GM12875 (cell line): ENCODE data around the gene ZNF296.

Experiments used
- H3K4me3 ChIP-seq: one replicate; pipeline ENCODE4 v1.5.1; 2011; ENCODE audit warnings: low read depth, low read length, control low read depth
- TF ChIP-seq, protein P1 (sequence below): IDR thresholded peaks from 2 replicates; pipeline ENCODE4 v1.5.1; 2011; ENCODE audit warnings: low read depth, mild to moderate bottlenecking, control low read depth, inconsistent platforms, low read length, moderate library complexity, borderline replicate concordance; ENCODE audit not compliant: insufficient read depth

Gene ZNF296

DNA sequence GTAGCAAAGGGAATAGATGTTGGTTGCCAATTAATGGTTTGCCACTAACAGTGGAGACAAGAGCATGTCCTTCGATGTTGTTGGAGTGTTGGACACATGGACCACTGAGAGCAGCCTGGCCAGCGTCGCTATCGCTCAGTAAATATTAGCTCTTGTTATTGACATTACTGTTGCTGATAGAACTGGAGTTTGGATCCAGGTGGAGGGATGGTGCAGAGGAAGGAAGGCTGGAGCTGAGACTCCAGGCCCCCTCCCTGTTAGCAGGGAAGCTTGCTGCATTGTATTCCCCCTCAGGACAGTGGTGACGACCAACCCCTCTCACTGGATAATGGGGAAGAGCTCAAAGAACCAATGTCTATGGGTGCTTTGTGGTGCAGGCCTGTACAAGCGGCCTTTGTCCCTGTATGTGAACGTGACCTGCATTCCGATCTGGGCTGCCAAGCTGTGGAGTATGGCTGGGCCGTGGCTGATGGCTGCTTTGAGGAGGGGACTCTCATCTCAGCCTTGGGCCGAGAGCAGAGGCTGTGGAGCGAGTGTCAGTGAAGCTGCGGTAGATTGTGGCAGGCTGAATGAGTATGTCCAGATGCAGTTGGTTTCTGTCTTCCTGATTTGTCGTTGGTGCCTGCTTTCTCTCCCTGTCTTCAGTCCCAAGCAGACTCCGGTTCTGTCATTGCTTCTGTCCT, 30.5 kb downstream of the ZNF296 start:
- H3K4me3 ChIP-seq = no peak overlapping the region
- TF ChIP-seq, protein P1, sequence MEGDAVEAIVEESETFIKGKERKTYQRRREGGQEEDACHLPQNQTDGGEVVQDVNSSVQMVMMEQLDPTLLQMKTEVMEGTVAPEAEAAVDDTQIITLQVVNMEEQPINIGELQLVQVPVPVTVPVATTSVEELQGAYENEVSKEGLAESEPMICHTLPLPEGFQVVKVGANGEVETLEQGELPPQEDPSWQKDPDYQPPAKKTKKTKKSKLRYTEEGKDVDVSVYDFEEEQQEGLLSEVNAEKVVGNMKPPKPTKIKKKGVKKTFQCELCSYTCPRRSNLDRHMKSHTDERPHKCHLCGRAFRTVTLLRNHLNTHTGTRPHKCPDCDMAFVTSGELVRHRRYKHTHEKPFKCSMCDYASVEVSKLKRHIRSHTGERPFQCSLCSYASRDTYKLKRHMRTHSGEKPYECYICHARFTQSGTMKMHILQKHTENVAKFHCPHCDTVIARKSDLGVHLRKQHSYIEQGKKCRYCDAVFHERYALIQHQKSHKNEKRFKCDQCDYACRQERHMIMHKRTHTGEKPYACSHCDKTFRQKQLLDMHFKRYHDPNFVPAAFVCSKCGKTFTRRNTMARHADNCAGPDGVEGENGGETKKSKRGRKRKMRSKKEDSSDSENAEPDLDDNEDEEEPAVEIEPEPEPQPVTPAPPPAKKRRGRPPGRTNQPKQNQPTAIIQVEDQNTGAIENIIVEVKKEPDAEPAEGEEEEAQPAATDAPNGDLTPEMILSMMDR = no peak

DNA sequence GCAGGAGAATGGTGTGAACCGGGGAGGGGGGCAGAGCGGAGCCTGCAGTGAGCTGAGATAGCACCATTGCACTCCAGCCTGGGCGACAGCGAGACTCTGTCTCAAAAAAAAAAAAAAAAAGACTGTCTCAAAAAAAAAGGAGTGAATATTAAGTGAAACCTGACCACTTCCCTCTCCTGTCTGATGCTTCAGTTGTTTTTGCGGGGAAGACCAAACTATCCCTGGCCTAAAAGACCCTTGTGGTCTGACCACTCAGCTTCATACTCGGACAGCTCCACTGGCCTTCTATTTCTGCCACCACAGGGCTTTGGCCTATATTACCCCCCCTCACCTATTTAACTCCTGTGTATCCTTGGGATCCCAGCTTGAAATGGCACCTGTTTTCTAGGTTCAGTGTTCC, 35.2 kb downstream of the ZNF296 start:
- TF ChIP-seq, protein P1 = no peak
- H3K4me3 ChIP-seq = no peak overlapping the region

DNA sequence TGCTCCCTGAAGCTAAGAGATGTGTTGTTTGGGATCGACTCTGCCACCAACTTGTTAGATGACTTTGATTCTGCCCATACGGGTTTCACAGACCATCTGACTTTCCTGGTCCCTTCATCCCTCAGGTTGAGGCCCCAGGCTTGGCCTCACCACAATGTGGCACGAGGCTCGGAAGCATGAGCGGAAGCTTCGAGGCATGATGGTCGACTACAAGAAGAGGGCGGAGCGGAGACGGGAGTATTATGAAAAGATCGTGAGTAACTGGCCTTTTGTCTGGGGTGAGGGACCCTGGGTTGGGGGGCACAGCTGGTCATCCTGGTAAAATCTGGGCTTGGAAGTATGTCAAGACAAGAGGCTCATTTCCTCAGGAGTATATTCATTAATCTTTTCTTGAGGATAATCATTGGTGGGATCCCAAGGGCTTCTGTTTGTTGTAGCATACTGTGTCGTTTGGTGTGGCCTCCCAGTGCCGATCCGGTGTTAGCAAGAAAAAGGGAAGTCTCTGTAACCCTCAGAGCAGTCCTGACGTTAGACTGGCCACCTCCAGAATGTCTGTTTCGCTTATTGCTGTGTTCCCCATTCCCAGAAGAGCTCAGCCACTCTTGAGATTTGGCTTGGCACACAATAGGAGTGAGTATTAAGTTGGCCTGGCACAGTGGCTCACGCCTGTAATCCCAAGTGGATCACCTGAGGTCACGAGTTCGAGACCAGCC, 36.1 kb downstream of the ZNF296 start:
- TF ChIP-seq, protein P1 = no peak
- peak overlapping the region; percentile 99 for H3K4me3 ChIP-seq

DNA sequence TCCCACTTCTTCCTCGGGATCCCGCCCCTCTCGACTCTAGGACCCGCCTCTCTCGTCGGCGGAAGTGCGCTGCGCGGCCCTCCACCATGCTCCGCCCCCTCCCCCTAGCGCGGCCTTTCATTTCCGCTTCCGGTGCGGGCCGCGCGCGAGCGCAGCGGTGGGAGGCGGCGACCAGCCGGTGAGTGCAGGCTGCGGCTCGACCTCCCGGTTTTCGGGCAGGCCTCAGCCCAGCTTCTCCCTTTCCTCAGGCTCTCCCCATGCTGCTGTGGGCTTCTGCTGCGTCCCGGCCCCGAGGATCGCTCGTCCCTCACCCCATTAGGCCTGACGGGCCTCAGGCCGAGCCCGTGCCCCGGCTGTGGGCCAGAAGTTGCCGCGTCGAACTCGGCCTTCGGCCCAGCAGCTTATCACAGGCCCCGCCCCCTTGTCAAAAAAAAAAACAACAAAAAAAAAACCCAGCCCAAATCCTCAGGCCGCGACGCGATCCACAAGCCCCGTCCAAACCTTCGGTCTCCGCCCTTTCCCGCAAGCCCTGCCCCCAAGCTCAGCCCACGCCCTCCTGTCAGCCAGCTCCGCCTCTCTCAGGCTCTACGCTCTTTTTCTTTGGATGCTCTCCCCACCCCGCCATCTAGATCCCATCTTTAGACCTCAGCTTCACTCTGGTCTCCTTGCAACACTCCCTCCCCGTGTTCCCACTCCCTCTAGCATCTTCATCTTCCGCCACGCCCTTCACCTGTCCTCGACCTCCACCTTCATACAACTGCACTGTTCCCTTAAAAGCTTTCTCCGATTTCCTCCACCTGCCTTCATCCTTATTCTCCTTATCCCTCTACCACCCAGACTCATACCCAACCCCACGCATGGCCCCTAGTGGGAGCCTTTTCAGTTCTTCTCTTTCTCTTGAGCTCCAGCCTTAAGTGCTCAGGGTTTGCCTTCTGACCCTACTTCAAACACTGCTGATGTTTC, 37.1 kb downstream of the ZNF296 start, which contains the start of gene CLASRP:
CLASRP (plus strand) TSS at position 115 of the 963 bp plus-strand sequence. CDS start 1,168 bp downstream, outside the sequence.
- H3K4me3 ChIP-seq = peak within 1 kb of the TSS; percentile 99
- TF ChIP-seq, protein P1 = no peak

DNA sequence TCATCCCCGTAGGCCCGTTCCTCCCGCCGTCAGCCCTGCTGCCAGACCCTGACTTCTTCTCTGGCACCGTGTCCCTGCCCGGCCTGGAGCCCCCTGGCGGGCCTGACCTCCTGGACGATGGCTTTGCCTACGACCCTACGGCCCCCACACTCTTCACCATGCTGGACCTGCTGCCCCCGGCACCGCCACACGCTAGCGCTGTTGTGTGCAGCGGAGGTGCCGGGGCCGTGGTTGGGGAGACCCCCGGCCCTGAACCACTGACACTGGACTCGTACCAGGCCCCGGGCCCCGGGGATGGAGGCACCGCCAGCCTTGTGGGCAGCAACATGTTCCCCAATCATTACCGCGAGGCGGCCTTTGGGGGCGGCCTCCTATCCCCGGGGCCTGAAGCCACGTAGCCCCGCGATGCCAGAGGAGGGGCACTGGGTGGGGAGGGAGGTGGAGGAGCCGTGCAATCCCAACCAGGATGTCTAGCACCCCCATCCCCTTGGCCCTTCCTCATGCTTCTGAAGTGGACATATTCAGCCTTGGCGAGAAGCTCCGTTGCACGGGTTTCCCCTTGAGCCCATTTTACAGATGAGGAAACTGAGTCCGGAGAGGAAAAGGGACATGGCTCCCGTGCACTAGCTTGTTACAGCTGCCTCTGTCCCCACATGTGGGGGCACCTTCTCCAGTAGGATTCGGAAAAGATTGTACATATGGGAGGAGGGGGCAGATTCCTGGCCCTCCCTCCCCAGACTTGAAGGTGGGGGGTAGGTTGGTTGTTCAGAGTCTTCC, 38.7 kb downstream of the ZNF296 start:
- TF ChIP-seq, protein P1 = no peak
- H3K4me3 ChIP-seq = no peak overlapping the region

DNA sequence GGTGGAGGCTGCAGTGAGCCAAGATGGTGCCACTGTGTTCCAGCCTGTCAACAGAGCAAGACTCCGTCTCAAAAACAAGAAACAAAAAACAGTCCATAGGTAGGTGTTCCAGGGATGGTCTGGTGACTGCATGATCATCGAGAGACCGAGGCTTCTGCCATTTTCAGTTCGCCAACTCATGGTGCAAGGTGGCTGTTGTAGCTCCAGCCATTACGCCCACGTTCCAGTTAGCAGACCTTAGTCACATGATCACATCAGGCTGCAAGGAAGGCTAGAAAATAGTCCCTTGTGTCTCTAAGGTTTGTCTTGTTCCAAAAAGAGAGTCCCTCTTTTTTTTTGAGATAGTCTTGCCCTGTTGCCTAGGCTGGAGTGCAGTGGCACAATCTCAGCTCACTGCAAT, 40.5 kb downstream of the ZNF296 start:
- TF ChIP-seq, protein P1 = no peak
- no peak overlapping the region for H3K4me3 ChIP-seq
